ENCODE measurements around the gene GABPB2.

- TF ChIP-seq CTCF (IDR thresholded peaks at IDR 0.05; ENCODE audit: low read depth, low read length) (no peak), POLR2A (IDR thresholded peaks at IDR 0.05; ENCODE audit: extremely low read depth, insufficient read length) (no peak)
- TF ChIP-seq, protein P1, sequence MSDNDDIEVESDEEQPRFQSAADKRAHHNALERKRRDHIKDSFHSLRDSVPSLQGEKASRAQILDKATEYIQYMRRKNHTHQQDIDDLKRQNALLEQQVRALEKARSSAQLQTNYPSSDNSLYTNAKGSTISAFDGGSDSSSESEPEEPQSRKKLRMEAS (IDR thresholded peaks at IDR 0.05; ENCODE audit: low read depth, low read length), result no peak
These were observed 94.2 kb downstream of the GABPB2 start for GRCh38 chr1:151164732-151165280.

All from NB4 (cell line).